DOHH2 (cell line): ENCODE measurements around the gene SPOPL.
A peak's percentile ranks its signal among the peaks of the same experiment; 100 is the strongest.

Experiments
- EZH2phosphoT487 ChIP-seq: fragments of 200-600 bp; sonication (generic); IDR thresholded peaks from 2 replicates; pipeline ENCODE4 v1.6.1; 2017; ENCODE audit warnings: borderline replicate concordance, mild to moderate bottlenecking, antibody characterized with exemption, low read length, moderate library complexity, mixed read lengths
- TF ChIP-seq, protein P1 (sequence below): fragments of 200-600 bp; sonication (generic); IDR thresholded peaks from one replicate; pipeline ENCODE4 v1.5.1; 2014; ENCODE audit warnings: antibody characterized with exemption, mild to moderate bottlenecking, low read depth, low read length; ENCODE audit not compliant: poor library complexity, severe bottlenecking

DNA sequence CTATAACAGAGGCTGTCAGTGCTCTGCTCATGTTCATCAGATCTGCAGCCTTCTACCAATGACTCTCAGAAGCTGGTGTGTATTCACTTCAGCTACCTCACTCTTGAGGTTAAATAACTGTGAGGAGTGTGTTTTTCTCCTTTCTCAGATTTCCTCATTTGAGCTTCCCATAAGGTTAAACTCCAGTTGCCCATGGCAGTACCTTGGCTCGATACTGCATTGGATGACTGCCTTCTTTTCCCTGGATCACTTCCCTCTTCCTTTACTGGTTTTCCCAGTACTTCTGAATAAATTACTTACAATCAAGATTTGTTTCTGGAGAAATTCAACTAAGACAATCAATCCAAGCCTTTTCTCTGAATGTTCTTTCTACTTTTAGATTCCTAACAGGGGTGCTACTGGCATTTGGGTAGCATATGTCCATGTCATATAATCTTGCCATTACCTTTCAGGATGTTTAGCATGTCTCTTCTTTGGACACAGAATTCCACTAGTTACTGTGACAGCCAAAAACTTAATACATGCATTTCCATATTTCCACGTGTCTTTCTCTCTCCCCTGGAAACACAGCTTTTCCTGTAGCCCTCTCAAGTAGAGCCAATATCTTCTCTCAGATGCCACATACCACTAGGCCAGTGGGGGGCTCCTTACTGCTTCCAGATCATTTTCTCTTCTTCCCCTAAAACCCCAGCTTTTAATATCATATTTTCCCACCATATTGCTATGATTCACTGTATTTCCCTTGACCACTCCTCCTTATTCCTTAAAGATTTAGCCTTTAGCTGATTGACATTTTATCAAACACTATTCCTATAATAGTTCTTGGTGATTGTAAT lies 15.0 kb upstream of the SPOPL start:
- TF ChIP-seq, protein P1, sequence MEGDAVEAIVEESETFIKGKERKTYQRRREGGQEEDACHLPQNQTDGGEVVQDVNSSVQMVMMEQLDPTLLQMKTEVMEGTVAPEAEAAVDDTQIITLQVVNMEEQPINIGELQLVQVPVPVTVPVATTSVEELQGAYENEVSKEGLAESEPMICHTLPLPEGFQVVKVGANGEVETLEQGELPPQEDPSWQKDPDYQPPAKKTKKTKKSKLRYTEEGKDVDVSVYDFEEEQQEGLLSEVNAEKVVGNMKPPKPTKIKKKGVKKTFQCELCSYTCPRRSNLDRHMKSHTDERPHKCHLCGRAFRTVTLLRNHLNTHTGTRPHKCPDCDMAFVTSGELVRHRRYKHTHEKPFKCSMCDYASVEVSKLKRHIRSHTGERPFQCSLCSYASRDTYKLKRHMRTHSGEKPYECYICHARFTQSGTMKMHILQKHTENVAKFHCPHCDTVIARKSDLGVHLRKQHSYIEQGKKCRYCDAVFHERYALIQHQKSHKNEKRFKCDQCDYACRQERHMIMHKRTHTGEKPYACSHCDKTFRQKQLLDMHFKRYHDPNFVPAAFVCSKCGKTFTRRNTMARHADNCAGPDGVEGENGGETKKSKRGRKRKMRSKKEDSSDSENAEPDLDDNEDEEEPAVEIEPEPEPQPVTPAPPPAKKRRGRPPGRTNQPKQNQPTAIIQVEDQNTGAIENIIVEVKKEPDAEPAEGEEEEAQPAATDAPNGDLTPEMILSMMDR: peak; percentile 36
- no peak for TF ChIP-seq EZH2phosphoT487
